Sigmoid colon (tissue), 4 donors: Measurements from ENCODE around the gene LDLRAD2.

Experiments used
- CTCF ChIP-seq, 4 experiments: fragments of 450-650 bp in 3 of 4; fragments of 200-600 bp in 1 of 4; IDR thresholded peaks; one replicate each; pipeline ENCODE4 v1.5.1; 2016 to 2019; ENCODE audit warnings: antibody characterized with exemption in 4 of 4, mild to moderate bottlenecking in 3 of 4, moderate library complexity in 2 of 4
- EP300 ChIP-seq, 4 donors: sonication (generic); formaldehyde crosslinking; IDR thresholded peaks; one replicate each; pipeline ENCODE4 v1.6.1; 2017; ENCODE audit warnings: antibody characterized with exemption in 4 of 4
- POLR2A ChIP-seq, 2 donors: fragments of 450-650 bp; IDR thresholded peaks; one replicate each; pipeline ENCODE4 v1.6.1; 2016; ENCODE audit warnings: antibody characterized with exemption in 2 of 2, mild to moderate bottlenecking in 2 of 2, moderate library complexity in 2 of 2
- POLR2AphosphoS5 ChIP-seq, 4 donors: sonication (generic); formaldehyde crosslinking; IDR thresholded peaks; one replicate each; pipeline ENCODE4 v1.6.1; 2017; ENCODE audit warnings: antibody characterized with exemption in 4 of 4

DNA sequence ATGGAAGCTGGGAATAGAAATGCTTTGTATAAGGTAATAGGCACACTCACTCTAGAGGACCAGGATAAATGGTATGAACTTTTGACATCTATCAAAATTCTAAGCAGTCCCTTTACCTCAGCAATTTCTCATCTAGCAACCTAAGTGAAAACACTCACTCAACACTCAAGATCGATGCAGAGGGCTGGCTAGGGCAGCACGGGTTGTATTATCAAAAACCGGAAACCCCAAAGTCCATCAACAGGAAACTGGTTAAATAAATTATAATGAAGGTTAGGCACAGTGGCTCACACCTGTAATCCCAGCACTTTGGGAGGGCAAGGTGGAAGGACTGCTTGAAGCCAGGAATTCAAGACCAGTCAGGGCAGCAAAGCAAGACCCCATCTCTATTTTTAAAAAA, 38.5 kb upstream of the LDLRAD2 start:
- no peak for TF ChIP-seq POLR2A (IDR thresholded peaks at IDR 0.05)
- no peak for TF ChIP-seq CTCF (IDR thresholded peaks at IDR 0.05)
- TF ChIP-seq POLR2AphosphoS5 (IDR thresholded peaks at IDR 0.05): no peak
- no peak for TF ChIP-seq EP300 (IDR thresholded peaks at IDR 0.05)
